Heart right ventricle (tissue), 16 donors: ENCODE data around the gene ZNF516. TPM values are rescaled to one million over a fixed set of nuclear protein-coding genes. Genes with fewer than 3 reads are reported as not detected.

Experiments used
- ATAC-seq, 8 donors: fragments of 200-7000 bp; cut with Tn5 transposase; one replicate each; pipeline ENCODE4 v1.9.1; 2020; ENCODE audit warnings: mild to moderate bottlenecking in 8 of 8, moderate library complexity in 8 of 8, moderate number of reproducible peaks in 1 of 8
- DNase-seq, 2 donors: peaks; one replicate each; pipeline ENCODE4 v3.0.0-alpha.2; 2020
- H3K27ac ChIP-seq, 10 donors: fragments of 200-600 bp; sonication (generic) in 2 of 10; one replicate each; pipeline versions ENCODE4 v1.5.0 to v1.8.0; 2020 to 2022; ENCODE audit warnings: mild to moderate bottlenecking in 3 of 10
- H3K27me3 ChIP-seq, 7 donors: fragments of 200-600 bp; one replicate each; pipeline ENCODE4 v1.8.0; 2021 to 2022; ENCODE audit warnings: mild to moderate bottlenecking in 2 of 7
- H3K36me3 ChIP-seq, 9 donors: fragments of 200-600 bp; sonication (generic) in 1 of 9; one replicate each; pipeline versions ENCODE4 v1.5.0 to v1.8.0; 2020 to 2022; ENCODE audit warnings: mild to moderate bottlenecking in 2 of 9
- H3K4me1 ChIP-seq, 9 donors: fragments of 200-600 bp; sonication (generic) in 1 of 9; one replicate each; pipeline versions ENCODE4 v1.5.0 to v1.8.0; 2020 to 2022; ENCODE audit warnings: mild to moderate bottlenecking in 4 of 9
- H3K4me3 ChIP-seq, 10 donors: fragments of 200-600 bp; sonication (generic) in 2 of 10; one replicate each; pipeline versions ENCODE4 v1.5.0 to v1.8.0; 2020 to 2022; ENCODE audit warnings: mild to moderate bottlenecking in 7 of 10, moderate library complexity in 2 of 10
- H3K9me3 ChIP-seq, 11 donors: fragments of 200-600 bp in 10 of 11; sonication (generic) in 2 of 11; one replicate each; pipeline versions ENCODE4 v1.5.0 to v1.8.0; 2013 to 2022; ENCODE audit warnings: mild to moderate bottlenecking in 2 of 11, control low read depth in 1 of 11, moderate library complexity in 1 of 11
- WGBS, 2 donors: extraction: QIAGEN DNeasy Blood & Tissue Kit; methylation state at CpG; one replicate each; pipeline ENCODE4 v1.1.7; 2013; ENCODE audit warnings: inconsistent platforms in 1 of 2; 5-methylcytosine and 5-hydroxymethylcytosine counted together
- intact Hi-C, 10 donors: fragments of 100-400 bp; cut with DNase I; formaldehyde crosslinking; loops; one replicate each; pipeline versions ENCODE4 v1.11.1 to v1.14.2; 2022
- polyA plus RNA-seq, 2 donors: library from polyadenylated mRNA; stranded (reverse); fragments of 200-250 nt; gene quantifications; one replicate each; pipeline ENCODE4 v1.2.3, GENCODE V29; 2013
- total RNA-seq, 10 donors: library from RNA; stranded (reverse); fragmentation: NEBNext Ultra II Directional in 3 of 10; extraction: Animal tissue kit (Norgen Biotek cat#: 25700) in 3 of 10; gene quantifications; one replicate each; pipeline versions ENCODE4 v1.2.1 to v1.2.4, GENCODE V29; 2021 to 2023
- TF ChIP-seq, protein P1 (sequence below), 9 donors: fragments of 200-600 bp; sonication (generic) in 2 of 9; IDR thresholded peaks; one replicate each; pipeline versions ENCODE4 v1.5.0 to v1.8.0; 2021 to 2022; ENCODE audit warnings: antibody characterized with exemption in 9 of 9, mild to moderate bottlenecking in 5 of 9, moderate library complexity in 1 of 9
- donor health status: Arrhythmogenic right ventricular cardiomyopathy.
- donor health status: ischemic (EF 13 %, LVEDD 7.1; RV severe dilation, severe dysfunction).
- donor health status: healthy with polysubstance abuse.
- donor health status: DM: no; HTN: yes; CAD: no.
- donor health status: DM: no; HTN: no; CAD: no.
- donor health status: ischemic (EF 25% LVEDD 6.9; RV normal size, moderate dysfunction).
- donor health status: ischemic (EF 25% LVEDD 5.7; RV mildly dilated, moderate dysfunction).
- donor health status: healthy.
- donor health status: DM: yes; HTN: yes; CAD: no.
- donor health status: Ischemic cardiomyopathy.
- donor health status: ischemic (EF 35%, LVEDD 5.7; RV mildly dilated, moderate dysfunction).
- donor health status: nonischemic (EF 11% LVEDD 7.7; RV severe dilation, severe dysfunction).
- donor health status: DM: yes; HTN: yes; CAD: no.
- donor health status: PGD.
- donor health status: ischemic (EF 29% LVEDD 5.4; RV normal size, mild dysfunction).
- donor health status: nonischemic (EF 23%, LVEDD 6.1; RV moderate dilation, normal function).

ZNF516 gene
- total and polyA plus RNA-seq, 12 donors: 2.6 to 24.8 (median 17.3) TPM

DNA sequence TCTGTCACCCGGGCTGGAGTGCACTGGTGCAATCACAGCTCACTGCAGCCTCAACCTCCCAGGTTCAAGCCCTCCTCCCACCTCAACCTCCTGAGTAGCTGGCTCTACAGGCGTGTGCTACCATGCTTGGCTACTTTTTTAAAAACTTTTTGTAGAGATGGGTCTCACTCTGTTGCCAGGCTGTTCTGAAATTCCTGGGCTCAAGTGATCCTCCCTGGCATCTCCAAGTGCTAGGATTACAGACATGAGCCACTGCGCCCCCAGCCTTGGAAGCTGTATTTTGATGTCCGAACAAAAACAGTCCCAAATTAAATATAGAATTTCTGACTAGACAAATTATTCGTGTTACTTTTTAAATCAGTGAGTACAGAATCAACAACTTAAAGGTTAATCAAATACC is 97.4 kb downstream of the ZNF516 start:
- WGBS, 2 donors: 81 to 89% methylated on average over 5 of the region's 5 CpGs
- Histone ChIP-seq H3K27ac (no peak overlapping the region), H3K4me1 (peaks cover 0 to 27% (median 11%) of the 10 kb centered on the region in 9 donors), H3K36me3 (peaks cover 0 to 8% (median 0%) of the 10 kb centered on the region in 9 donors), H3K4me3 (no peak overlapping the region), H3K27me3 (no peaks in the 10 kb centered on the region), H3K9me3 (no peaks in the 10 kb centered on the region)
- no peak for ATAC-seq
- intact Hi-C loops: loop anchor here (2.0 to 5.0 kb wide), 10 partner anchors 220 to 315 kb away; no protein-coding TSS in a partner anchor
- no peak for DNase-seq
- TF ChIP-seq, protein P1, sequence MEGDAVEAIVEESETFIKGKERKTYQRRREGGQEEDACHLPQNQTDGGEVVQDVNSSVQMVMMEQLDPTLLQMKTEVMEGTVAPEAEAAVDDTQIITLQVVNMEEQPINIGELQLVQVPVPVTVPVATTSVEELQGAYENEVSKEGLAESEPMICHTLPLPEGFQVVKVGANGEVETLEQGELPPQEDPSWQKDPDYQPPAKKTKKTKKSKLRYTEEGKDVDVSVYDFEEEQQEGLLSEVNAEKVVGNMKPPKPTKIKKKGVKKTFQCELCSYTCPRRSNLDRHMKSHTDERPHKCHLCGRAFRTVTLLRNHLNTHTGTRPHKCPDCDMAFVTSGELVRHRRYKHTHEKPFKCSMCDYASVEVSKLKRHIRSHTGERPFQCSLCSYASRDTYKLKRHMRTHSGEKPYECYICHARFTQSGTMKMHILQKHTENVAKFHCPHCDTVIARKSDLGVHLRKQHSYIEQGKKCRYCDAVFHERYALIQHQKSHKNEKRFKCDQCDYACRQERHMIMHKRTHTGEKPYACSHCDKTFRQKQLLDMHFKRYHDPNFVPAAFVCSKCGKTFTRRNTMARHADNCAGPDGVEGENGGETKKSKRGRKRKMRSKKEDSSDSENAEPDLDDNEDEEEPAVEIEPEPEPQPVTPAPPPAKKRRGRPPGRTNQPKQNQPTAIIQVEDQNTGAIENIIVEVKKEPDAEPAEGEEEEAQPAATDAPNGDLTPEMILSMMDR (IDR thresholded peaks at IDR 0.05): no peak

DNA sequence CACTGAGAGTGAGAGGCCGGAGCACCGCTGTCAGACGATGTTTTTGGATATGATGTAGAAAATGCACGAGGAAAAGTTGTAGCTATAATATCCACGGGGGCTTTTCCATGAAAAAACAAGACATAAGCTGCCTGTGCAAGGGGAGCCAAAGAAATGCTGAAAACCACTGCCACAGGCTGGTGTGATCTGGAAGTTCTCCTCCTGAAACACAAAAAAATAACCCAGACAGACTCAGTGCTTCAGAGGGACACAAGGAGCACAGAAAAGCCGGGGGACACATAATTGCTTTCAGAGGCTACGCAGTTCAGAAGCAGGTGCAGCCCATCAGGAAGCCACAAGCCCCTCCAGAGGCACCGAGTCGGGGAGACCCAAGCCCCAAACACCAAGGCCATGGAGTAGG is 98.2 kb downstream of the ZNF516 start:
- no peak for ATAC-seq
- Histone ChIP-seq H3K4me3 (no peak overlapping the region), H3K4me1 (peaks cover 0 to 25% (median 11%) of the 10 kb centered on the region in 9 donors), H3K9me3 (no peaks in the 10 kb centered on the region), H3K36me3 (peaks cover 0 to under 1% (median 0%) of the 10 kb centered on the region in 9 donors), H3K27me3 (no peaks in the 10 kb centered on the region), H3K27ac (no peak overlapping the region)
- no peak for DNase-seq
- TF ChIP-seq, protein P1 (IDR thresholded peaks at IDR 0.05): no peak
- 92% methylated on average over 9 of the region's 9 CpGs for whole genome bisulfite sequencing, 2 donors
- intact Hi-C loops: loop anchor here in 8 of 10 donors (5.0 kb wide), 5 partner anchors 221 to 316 kb away; no protein-coding TSS in a partner anchor

DNA sequence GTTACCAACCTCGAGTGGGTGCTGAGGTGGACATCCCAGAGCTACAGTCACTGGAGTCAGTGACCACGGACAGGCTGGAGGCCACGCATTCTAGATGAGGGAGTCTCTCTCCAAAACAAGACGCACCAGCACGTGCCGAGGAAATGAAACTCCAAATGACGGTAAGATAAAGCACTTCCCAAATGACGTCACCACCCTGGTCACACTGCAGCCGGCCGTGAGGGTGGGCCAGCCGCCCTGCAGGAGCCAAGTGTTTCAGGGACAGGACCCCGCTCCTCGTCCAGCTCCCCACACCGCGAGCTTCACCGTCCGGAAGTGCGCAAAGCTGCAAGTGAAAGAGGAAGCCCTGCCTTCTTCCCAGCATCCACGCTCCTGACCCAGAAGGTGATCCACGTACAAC is 99.4 kb downstream of the ZNF516 start:
- H3K4me3 ChIP-seq: no peak overlapping the region
- H3K4me1 ChIP-seq: peaks cover 0 to 22% (median 14%) of the 10 kb centered on the region in 9 donors
- DNase-seq (no peak), ATAC-seq (peak in 1 of 8 donors; percentile 40)
- no peaks in the 10 kb centered on the region for H3K9me3 ChIP-seq
- no peak overlapping the region for H3K27ac ChIP-seq
- H3K36me3 ChIP-seq: no peaks in the 10 kb centered on the region
- TF ChIP-seq, protein P1 (IDR thresholded peaks at IDR 0.05): no peak
- no peaks in the 10 kb centered on the region for H3K27me3 ChIP-seq
- intact Hi-C loops: loop anchor here in 8 of 10 donors (5.0 kb wide), 5 partner anchors 222 to 317 kb away; no protein-coding TSS in a partner anchor
- 68% methylated on average over 20 of the region's 20 CpGs for WGBS, 2 donors

DNA sequence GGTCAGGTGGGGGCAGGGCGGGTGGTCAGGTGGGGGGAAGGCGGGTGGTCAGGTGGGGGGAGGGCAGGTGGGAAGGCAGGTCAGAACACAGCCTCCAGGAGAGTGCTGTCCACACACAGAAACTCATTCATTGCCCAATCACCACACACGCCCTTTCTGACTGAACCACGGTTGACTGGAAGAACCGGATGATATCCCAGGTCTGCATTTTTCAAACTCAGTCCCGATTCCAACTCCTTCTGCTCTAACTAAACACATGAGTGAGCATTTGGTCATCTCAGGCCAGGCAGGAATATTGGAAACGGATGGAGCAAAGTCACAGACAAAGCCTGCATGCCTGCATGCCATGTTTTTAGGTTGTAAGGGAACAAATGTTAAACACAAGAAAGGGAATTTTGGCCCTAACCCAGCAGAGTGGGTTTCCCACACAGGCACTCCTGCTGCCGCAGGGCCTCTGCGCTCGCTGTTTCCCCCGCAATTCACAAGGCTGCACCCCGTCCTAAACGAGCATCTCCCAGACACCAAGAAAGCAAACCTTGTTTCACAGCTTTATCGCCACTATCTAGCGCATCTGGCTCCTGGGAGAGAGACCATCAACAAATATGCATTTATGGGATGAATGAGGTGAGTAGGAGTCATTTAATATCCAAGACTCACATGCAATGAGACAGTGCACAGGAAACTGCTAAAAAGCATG is 100.1 kb downstream of the ZNF516 start:
- WGBS, 2 donors: 83 to 88% methylated on average over 13 to 15 of the region's 15 CpGs

More for the DNA sequence above, 100.1 kb downstream of the ZNF516 start:
- Histone ChIP-seq H3K27ac (no peak overlapping the region), H3K36me3 (no peaks in the 10 kb centered on the region), H3K27me3 (no peaks in the 10 kb centered on the region), H3K4me3 (no peak overlapping the region), H3K4me1 (peaks cover 0 to 29% (median 21%) of the 10 kb centered on the region in 9 donors), H3K9me3 (no peaks in the 10 kb centered on the region)
- TF ChIP-seq, protein P1 (IDR thresholded peaks at IDR 0.05): no peak
- no peak for DNase-seq
- intact Hi-C loops: loop anchor here in 8 of 10 donors (5.0 kb wide), 5 partner anchors 222 to 317 kb away; no protein-coding TSS in a partner anchor
- no peak for ATAC-seq
